ENCODE results near the gene TCOF1. TPM values are rescaled to one million over a fixed set of nuclear protein-coding genes. Genes with fewer than 3 reads are reported as not detected.

The TCOF1 gene
- total and polyA plus RNA-seq, 2 of the 8 experiments (the other 6 are each of a cell fraction or from before 2014, with no cell fraction given): 35.9 to 170 TPM

GRCh38 chr5:150358261-150359095, 981 bp downstream of the TCOF1 start:
- Histone ChIP-seq H3K14ac (ENCODE audit: insufficient read length) (no peak overlapping the region), H2BK12ac (ENCODE audit: low read depth, low read length) (no peak overlapping the region), H2BK5ac (ENCODE audit: low read depth, low read length) (peak overlapping the region; percentile 96; the same call in 1 of the 2 replicates), H3K27ac (ENCODE audit: low read depth, low read length) (peak overlapping the region; percentile 73), H3K4ac (replicated peaks; ENCODE audit: insufficient read length, low read depth, low read length) (no peak overlapping the region), H3K27me3 (replicated peaks in 1 of 4; ENCODE audit: control insufficient read depth in 3 of 4, extremely low read depth in 1 of 4, insufficient read depth in 3 of 4, low read length in 3 of 4) (no peaks in the 10 kb centered on the region), H4K8ac (ENCODE audit: extremely low read depth, insufficient read depth, low read length) (peak overlapping the region; percentile 95), H3K9me3 (ENCODE audit: insufficient read depth in 2 of 2, low read depth in 1 of 2, low read length in 1 of 2) (no peaks in the 10 kb centered on the region), H3K4me2 (ENCODE audit: insufficient read depth in 1 of 2, low read depth in 2 of 2, low read length in 2 of 2) (peak overlapping the region; percentile 66 to 77), H3K4me3 (ENCODE audit: extremely low read depth in 1 of 4, insufficient read depth in 2 of 4, low read depth in 3 of 4, low read length in 4 of 4) (peak overlapping the region; percentile 91 to 99 (median 96)), H4K91ac (replicated peaks; ENCODE audit: insufficient read length, low read length) (no peak overlapping the region), H2AK5ac (ENCODE audit: low read depth, low read length) (no peak overlapping the region), H3K79me2 (ENCODE audit: control insufficient read depth in 1 of 2, insufficient read depth in 2 of 2, low read length in 2 of 2) (peaks cover 18 to 43% of the 10 kb centered on the region in 2 experiments), H3K9ac (replicated peaks in 1 of 4; ENCODE audit: extremely low read depth in 1 of 4, low read depth in 3 of 4, low read length in 3 of 4) (peak overlapping the region; percentile 81 to 98 (median 88)), H2BK15ac (ENCODE audit: low read length) (no peak overlapping the region), H3K56ac (replicated peaks; ENCODE audit: insufficient read length, low read depth, low read length) (peak overlapping the region; percentile 57), H2AFZ (ENCODE audit: low read length) (no peak overlapping the region), H3K23me2 (ENCODE audit: low read depth, low read length) (0 out of 2 replicates have a peak, but pooled peaks cover 8% of the 10 kb centered on the region), H2BK20ac (ENCODE audit: low read length) (no peak overlapping the region), H3K18ac (ENCODE audit: extremely low read depth, low read length) (no peak overlapping the region), H4K5ac (ENCODE audit: insufficient read length, low read depth, low read length) (no peak overlapping the region), H3K36me3 (ENCODE audit: control insufficient read depth in 2 of 4, insufficient read depth in 4 of 4, low read length in 3 of 4) (peaks cover 26 to 36% (median 32%) of the 10 kb centered on the region in 4 experiments), H3K79me1 (ENCODE audit: low read depth, low read length) (peaks cover 19% of the 10 kb centered on the region), H2BK120ac (replicated peaks; ENCODE audit: low read depth, low read length) (no peak overlapping the region), H3K4me1 (replicated peaks in 1 of 4; ENCODE audit: control insufficient read depth in 3 of 4, insufficient read depth in 4 of 4, low read length in 3 of 4) (peaks cover 0 to 7% (median 2%) of the 10 kb centered on the region in 4 experiments; a peak in 4 of 7 replicates), H4K20me1 (replicated peaks in 1 of 2; ENCODE audit: control insufficient read depth in 1 of 2, insufficient read depth in 2 of 2, low read length in 2 of 2) (peaks cover 5 to 24% of the 10 kb centered on the region in 2 experiments), H3K23ac (ENCODE audit: insufficient read length) (no peak overlapping the region)
- ChIA-PET CTCF (ENCODE audit: partially characterized antibody) (interaction anchor here (0.6 to 1.8 kb wide), 6 partner anchors 9 to 118 kb away, joined by 3 read pairs; partner anchors contain the start of gene RPS14), POLR2A (ENCODE audit: partially characterized antibody) (interaction anchor here (1.0 to 32.3 kb wide), 13 partner anchors 9 to 153 kb away, joined by 3 to 455 read pairs (median 6); partner anchors contain the start of genes ARSI and RPS14)
- FAIRE-seq: no peak
- TF ChIP-seq SIN3A (conservative IDR thresholded peaks at IDR 0.05 in 1 of 2, IDR thresholded peaks at IDR 0.05 in 1 of 2; ENCODE audit: low read depth in 1 of 2, low read length in 2 of 2) (peak in 1 of 2 experiments; percentile 45; a peak in 1 of 4 replicates), RFX5 (IDR thresholded peaks at IDR 0.05; ENCODE audit: borderline replicate concordance, low read depth, low read length) (no peak)
- DNase-seq (ENCODE audit: low read depth in 1 of 2, low spot score in 2 of 2): no peak
- WGBS, 2 experiments (ENCODE audit: extremely low coverage in 1 of 2, insufficient coverage in 1 of 2, insufficient read length in 1 of 2, insufficient replicate concordance in 2 of 2, low coverage in 1 of 2, low lambda C conversion rate in 2 of 2, missing lambda C conversion rate in 1 of 2): 50% methylated on average over 23 of the region's 23 CpGs; no CpG with 5 or more reads in 1 of the 2 experiments
